Measurements from ENCODE around the gene BRD3. TPM values are rescaled to one million over a fixed set of nuclear protein-coding genes. Genes with fewer than 3 reads are reported as not detected.

The BRD3 gene
- total and polyA plus RNA-seq, 2 of the 8 experiments (the other 6 are each of a cell fraction or from before 2014, with no cell fraction given): 31.0 to 82.7 TPM

DNA sequence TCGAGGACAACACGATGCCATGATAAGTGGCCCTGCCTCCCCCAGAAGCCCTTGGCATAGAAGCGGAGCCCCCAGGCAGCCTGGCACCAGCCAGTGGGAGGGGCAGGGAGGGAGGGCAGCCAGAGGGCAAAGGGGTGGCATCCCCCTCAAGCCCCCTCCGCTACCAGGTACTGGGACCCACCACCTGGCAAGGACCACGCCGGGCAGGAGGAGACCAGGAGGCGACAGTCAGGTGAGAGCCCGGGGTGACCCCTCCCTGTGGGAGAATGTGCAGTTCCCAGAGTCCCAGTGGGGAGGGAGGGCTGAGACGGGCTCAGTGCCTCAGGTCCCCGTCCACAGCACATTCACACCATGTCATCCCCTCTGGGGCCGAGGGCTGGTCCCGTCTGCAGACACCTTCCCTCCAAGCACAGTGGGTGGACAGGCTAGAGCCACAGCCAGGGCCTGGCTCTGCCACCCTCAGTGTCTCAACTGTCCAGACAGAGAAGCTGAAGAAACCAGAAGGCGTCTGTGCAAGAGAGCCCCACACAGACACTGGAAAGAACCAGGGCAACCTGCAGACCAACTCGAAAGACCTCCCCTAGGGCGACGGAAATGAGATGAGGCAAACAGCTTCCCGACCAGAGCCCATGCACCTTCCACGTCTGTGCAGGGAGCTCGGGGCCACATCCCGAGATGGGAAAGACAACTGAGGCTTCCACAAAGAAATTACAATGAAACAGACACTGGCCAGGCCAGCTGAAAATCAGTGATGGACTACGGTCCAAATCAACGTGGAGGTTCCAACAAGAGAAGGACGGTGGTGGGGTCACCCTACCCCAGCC, 11.1 kb downstream of the BRD3 start:
- Histone ChIP-seq H2BK5ac (ENCODE audit: low read depth, low read length) (peak overlapping the region; percentile 26), H3K79me2 (ENCODE audit: control insufficient read depth in 1 of 2, insufficient read depth in 2 of 2, low read length in 2 of 2) (peaks cover 9 to 86% of the 10 kb centered on the region in 2 experiments; a peak in 3 of 4 replicates), H3K18ac (ENCODE audit: extremely low read depth, low read length) (no peak overlapping the region), H4K91ac (replicated peaks; ENCODE audit: insufficient read length, low read length) (no peak overlapping the region), H3K9ac (replicated peaks in 1 of 4; ENCODE audit: extremely low read depth in 1 of 4, low read depth in 3 of 4, low read length in 3 of 4) (no peak overlapping the region), H3K79me1 (ENCODE audit: low read depth, low read length) (peaks cover 38% of the 10 kb centered on the region), H2BK12ac (ENCODE audit: low read depth, low read length) (no peak overlapping the region), H2AK5ac (ENCODE audit: low read depth, low read length) (no peak overlapping the region; the same call in 1 of the 2 replicates), H4K5ac (ENCODE audit: insufficient read length, low read depth, low read length) (no peak overlapping the region), H3K56ac (replicated peaks; ENCODE audit: insufficient read length, low read depth, low read length) (no peak overlapping the region), H3K36me3 (ENCODE audit: control insufficient read depth in 2 of 4, insufficient read depth in 4 of 4, low read length in 3 of 4) (peaks cover 0 to 13% (median 9%) of the 10 kb centered on the region in 4 experiments; a peak in 4 of 8 replicates), H3K23ac (ENCODE audit: insufficient read length) (no peak overlapping the region), H3K27me3 (replicated peaks in 1 of 4; ENCODE audit: control insufficient read depth in 3 of 4, extremely low read depth in 1 of 4, insufficient read depth in 3 of 4, low read length in 3 of 4) (no peaks in the 10 kb centered on the region), H3K4me2 (ENCODE audit: insufficient read depth in 1 of 2, low read depth in 2 of 2, low read length in 2 of 2) (no peak overlapping the region), H3K4me3 (ENCODE audit: extremely low read depth in 1 of 4, insufficient read depth in 2 of 4, low read depth in 3 of 4, low read length in 4 of 4) (no peak overlapping the region), H2BK15ac (ENCODE audit: low read length) (no peak overlapping the region), H4K8ac (ENCODE audit: extremely low read depth, insufficient read depth, low read length) (0 out of 2 replicates have a peak overlapping the region, but pooled peaks have one; percentile 15), H2BK120ac (replicated peaks; ENCODE audit: low read depth, low read length) (no peak overlapping the region), H3K4me1 (replicated peaks in 1 of 4; ENCODE audit: control insufficient read depth in 3 of 4, insufficient read depth in 4 of 4, low read length in 3 of 4) (peaks cover 0 to 12% (median 2%) of the 10 kb centered on the region in 4 experiments; a peak in 5 of 7 replicates), H3K27ac (ENCODE audit: low read depth, low read length) (0 out of 2 replicates have a peak overlapping the region, but pooled peaks have one; percentile 24), H3K14ac (ENCODE audit: insufficient read length) (no peak overlapping the region), H3K9me3 (ENCODE audit: insufficient read depth in 2 of 2, low read depth in 1 of 2, low read length in 1 of 2) (no peaks in the 10 kb centered on the region), H3K4ac (replicated peaks; ENCODE audit: insufficient read length, low read depth, low read length) (no peak overlapping the region), H3K23me2 (ENCODE audit: low read depth, low read length) (no peaks in the 10 kb centered on the region), H2BK20ac (ENCODE audit: low read length) (no peak overlapping the region), H4K20me1 (replicated peaks in 1 of 2; ENCODE audit: control insufficient read depth in 1 of 2, insufficient read depth in 2 of 2, low read length in 2 of 2) (peaks cover 57 to 61% of the 10 kb centered on the region in 2 experiments), H2AFZ (ENCODE audit: low read length) (no peak overlapping the region)
- DNase-seq (ENCODE audit: low read depth in 1 of 2, low spot score in 2 of 2) (no peak), FAIRE-seq (no peak)
- 89% methylated on average over 21 of the region's 23 CpGs; no CpG with 5 or more reads in 1 of the 2 experiments for WGBS, 2 experiments (ENCODE audit: extremely low coverage in 1 of 2, insufficient coverage in 1 of 2, insufficient read length in 1 of 2, insufficient replicate concordance in 2 of 2, low coverage in 1 of 2, low lambda C conversion rate in 2 of 2, missing lambda C conversion rate in 1 of 2)
- ChIA-PET POLR2A (ENCODE audit: partially characterized antibody) (interaction anchor here (0.8 to 3.9 kb wide), 5 partner anchors 9 to 43 kb away, joined by 3 to 19 read pairs (median 4); no protein-coding TSS in a partner anchor), CTCF (ENCODE audit: partially characterized antibody) (interaction anchor here (1.0 to 1.4 kb wide), 3 partner anchors 12 to 314 kb away, joined by 3 to 5 read pairs (median 3); no protein-coding TSS in a partner anchor)
- TF ChIP-seq JUND (IDR thresholded peaks at IDR 0.05; ENCODE audit: low read length): no peak
- TF ChIP-seq CTBP2 (IDR thresholded peaks at IDR 0.05; ENCODE audit: borderline replicate concordance, insufficient read depth, insufficient read length, low read length): no peak
